Panc1 (cell line): ENCODE measurements around the gene HUNK.

ENCODE experiments used
- CTCF ChIP-seq: fragments of 450-650 bp; IDR thresholded peaks from 2 replicates; pipeline ENCODE4 v1.5.1; 2017; ENCODE audit warnings: mild to moderate bottlenecking
- POLR2AphosphoS5 ChIP-seq: IDR thresholded peaks from 2 replicates; pipeline ENCODE4 v1.6.1; 2012; ENCODE audit warnings: mild to moderate bottlenecking, low read depth, low read length, moderate library complexity

- TF ChIP-seq CTCF (no peak), POLR2AphosphoS5 (no peak)
Measured at GRCh38 chr21:31875496-31876015, 2.7 kb downstream of the HUNK start.
